Mesenchymal stem cell (in vitro differentiated cells and primary cell): Measurements from ENCODE around the gene MAP3K14.

Experiments
- DNase-seq: peaks from one replicate; pipeline ENCODE4 v3.0.0-alpha.2; 2013
- H2AFZ ChIP-seq: one replicate; pipeline ENCODE4 v1.6.1; 2013; ENCODE audit warnings: low read depth, mild to moderate bottlenecking, control low read depth, inconsistent platforms, low read length, moderate library complexity
- H2AK5ac ChIP-seq: 2 replicates; pipeline ENCODE4 v1.6.1; 2013; ENCODE audit warnings: low read length, moderate library complexity, mild to moderate bottlenecking, inconsistent platforms; ENCODE audit not compliant: severe bottlenecking
- H2BK120ac ChIP-seq: one replicate; pipeline ENCODE4 v1.6.1; 2013; ENCODE audit warnings: low read depth, mild to moderate bottlenecking, inconsistent platforms, low read length, moderate library complexity
- H2BK12ac ChIP-seq, 2 experiments: one replicate each; pipeline ENCODE4 v1.6.1; 2013; ENCODE audit warnings: inconsistent platforms in 2 of 2, low read length in 2 of 2, mild to moderate bottlenecking in 2 of 2, moderate library complexity in 2 of 2, control low read depth in 1 of 2
- H2BK15ac ChIP-seq: one replicate; pipeline ENCODE4 v1.6.1; 2013; ENCODE audit warnings: mild to moderate bottlenecking, low read depth, inconsistent platforms; ENCODE audit not compliant: poor library complexity, severe bottlenecking
- H2BK5ac ChIP-seq: 2 replicates; pipeline ENCODE4 v1.6.1; 2013; ENCODE audit warnings: low read depth, mild to moderate bottlenecking, low read length, control low read depth, inconsistent platforms; ENCODE audit not compliant: poor library complexity, severe bottlenecking
- H3K14ac ChIP-seq, 2 experiments: one replicate each; pipeline ENCODE4 v1.6.1; 2013; ENCODE audit warnings: inconsistent platforms in 2 of 2, low read length in 2 of 2, control low read depth in 1 of 2, mild to moderate bottlenecking in 1 of 2, moderate library complexity in 1 of 2
- H3K18ac ChIP-seq, 2 experiments: one replicate each; pipeline ENCODE4 v1.6.1; 2013; ENCODE audit warnings: inconsistent platforms in 2 of 2, low read length in 2 of 2, control low read depth in 1 of 2, low read depth in 1 of 2, mild to moderate bottlenecking in 1 of 2
- H3K23ac ChIP-seq, 2 experiments: one replicate each; pipeline ENCODE4 v1.6.1; 2013; ENCODE audit warnings: inconsistent platforms in 2 of 2, low read length in 2 of 2, mild to moderate bottlenecking in 2 of 2, moderate library complexity in 2 of 2, control low read depth in 1 of 2
- H3K27ac ChIP-seq: 2 replicates; pipeline ENCODE4 v1.5.1; 2013; ENCODE audit warnings: mild to moderate bottlenecking, moderate library complexity, low read length, control low read depth, inconsistent platforms; ENCODE audit not compliant: poor library complexity, severe bottlenecking
- H3K27me3 ChIP-seq, 2 experiments: 2 replicates each; pipeline versions ENCODE4 v1.6.1 to v1.7.0; 2013; ENCODE audit warnings: low read length in 2 of 2, mild to moderate bottlenecking in 2 of 2, moderate library complexity in 2 of 2, control low read depth in 1 of 2, inconsistent platforms in 1 of 2; ENCODE audit not compliant: control insufficient read depth in 1 of 2, insufficient read depth in 1 of 2
- H3K36me3 ChIP-seq, 2 experiments: 2 replicates each; pipeline versions ENCODE4 v1.6.1 to v1.7.0; 2013; ENCODE audit warnings: low read length in 2 of 2, control low read depth in 1 of 2, inconsistent platforms in 1 of 2, low read depth in 1 of 2, mild to moderate bottlenecking in 1 of 2; ENCODE audit not compliant: insufficient read depth in 2 of 2, control insufficient read depth in 1 of 2
- H3K4ac ChIP-seq, 2 experiments: one replicate each; pipeline ENCODE4 v1.6.1; 2013; ENCODE audit warnings: inconsistent platforms in 2 of 2, low read length in 2 of 2, mild to moderate bottlenecking in 2 of 2, moderate library complexity in 2 of 2, control low read depth in 1 of 2, low read depth in 1 of 2
- H3K4me1 ChIP-seq: 2 replicates; pipeline ENCODE4 v1.6.1; 2013; ENCODE audit warnings: low read depth, low read length, control low read depth; ENCODE audit not compliant: control insufficient read depth, insufficient read depth
- H3K4me2 ChIP-seq: 2 replicates; pipeline ENCODE4 v1.6.1; 2013; ENCODE audit warnings: low read length, mild to moderate bottlenecking, inconsistent platforms; ENCODE audit not compliant: poor library complexity, severe bottlenecking
- H3K4me3 ChIP-seq, 2 experiments: 2 replicates each; pipeline versions ENCODE4 v1.5.1 to v1.7.0; 2013; ENCODE audit warnings: low read length in 2 of 2, mild to moderate bottlenecking in 2 of 2, control low read depth in 1 of 2, low read depth in 1 of 2; ENCODE audit not compliant: insufficient read depth in 1 of 2
- H3K79me1 ChIP-seq: replicated peaks from 2 replicates; pipeline ENCODE4 v1.6.1; 2013; ENCODE audit warnings: mild to moderate bottlenecking, control low read depth, low read length, inconsistent platforms; ENCODE audit not compliant: poor library complexity, severe bottlenecking
- H3K9ac ChIP-seq: 2 replicates; pipeline ENCODE4 v1.7.0; 2013; ENCODE audit warnings: mild to moderate bottlenecking, low read length, moderate library complexity
- H3K9me3 ChIP-seq: 2 replicates; pipeline ENCODE4 v1.7.0; 2013; ENCODE audit warnings: mild to moderate bottlenecking, low read length; ENCODE audit not compliant: control insufficient read depth
- H4K8ac ChIP-seq: one replicate; pipeline ENCODE4 v1.6.1; 2013; ENCODE audit warnings: inconsistent platforms, mild to moderate bottlenecking, low read length, moderate library complexity
- H4K91ac ChIP-seq: one replicate; pipeline ENCODE4 v1.6.1; 2013; ENCODE audit warnings: mild to moderate bottlenecking, low read length, inconsistent platforms
- WGBS: methylation state at CpG from one replicate; pipeline ENCODE4 v1.1.7; 2013; ENCODE audit warnings: mixed read lengths; 5-methylcytosine and 5-hydroxymethylcytosine counted together

Gene MAP3K14

GRCh38 chr17:45246338-45246737 is 70.5 kb downstream of the MAP3K14 start:
- no peak overlapping the region for H3K14ac ChIP-seq
- H2BK120ac ChIP-seq, result no peak overlapping the region
- H3K79me1 ChIP-seq, result peaks cover 19% of the 10 kb centered on the region

GRCh38 chr17:45244725-45245656 is 71.8 kb downstream of the MAP3K14 start:
- no peak overlapping the region for H3K9ac ChIP-seq
- H3K4ac ChIP-seq, result no peak overlapping the region
- no peak overlapping the region for H2BK15ac ChIP-seq
- DNase-seq, result no peak
- H2BK120ac ChIP-seq, result no peak overlapping the region
- H3K4me3 ChIP-seq, result no peak overlapping the region
- peaks cover 12 to 38% of the 10 kb centered on the region in 2 experiments for H3K27me3 ChIP-seq
- peak overlapping the region in 1 of 2 experiments; percentile 28 for H3K18ac ChIP-seq
- peaks cover 18 to 34% of the 10 kb centered on the region in 2 experiments for H3K36me3 ChIP-seq
- H3K14ac ChIP-seq, result no peak overlapping the region
- no peak overlapping the region for H2BK5ac ChIP-seq
- no peak overlapping the region for H4K8ac ChIP-seq
- H2AFZ ChIP-seq, result no peak overlapping the region
- H3K4me1 ChIP-seq, result peaks cover 34% of the 10 kb centered on the region
- no peaks in the 10 kb centered on the region for H3K9me3 ChIP-seq
- no peak overlapping the region for H4K91ac ChIP-seq
- H3K79me1 ChIP-seq, result peaks cover 19% of the 10 kb centered on the region
- no peak overlapping the region for H2BK12ac ChIP-seq
- H3K27ac ChIP-seq, result no peak overlapping the region
- WGBS, result 92% methylated on average over 21 of the region's 21 CpGs
- no peak overlapping the region for H3K23ac ChIP-seq
- no peak overlapping the region for H2AK5ac ChIP-seq
- no peak overlapping the region for H3K4me2 ChIP-seq

More at GRCh38 chr17:45246338-45246737, 70.5 kb downstream of the MAP3K14 start:
- Histone ChIP-seq H3K4me1 (peaks cover 25% of the 10 kb centered on the region), H3K27me3 (peaks cover under 1 to 38% of the 10 kb centered on the region in 2 experiments), H3K27ac (no peak overlapping the region), H2AFZ (peak overlapping the region; percentile 10), H3K18ac (peak overlapping the region in 1 of 2 experiments; percentile 11), H3K4me3 (no peak overlapping the region), H3K9me3 (no peaks in the 10 kb centered on the region), H2BK12ac (peak overlapping the region in 1 of 2 experiments; percentile 18), H2BK15ac (no peak overlapping the region), H4K91ac (no peak overlapping the region), H4K8ac (no peak overlapping the region), H3K9ac (no peak overlapping the region), H2AK5ac (peak overlapping the region; percentile 29), H3K36me3 (peaks cover 26 to 34% of the 10 kb centered on the region in 2 experiments), H3K4me2 (peak overlapping the region; percentile 98), H3K23ac (peak overlapping the region in 1 of 2 experiments; percentile 77), H3K4ac (no peak overlapping the region), H2BK5ac (no peak overlapping the region)
- WGBS, result 79% methylated on average over 8 of the region's 8 CpGs
- no peak for DNase-seq

GRCh38 chr17:45243750-45244149 is 73.1 kb downstream of the MAP3K14 start:
- H3K4ac ChIP-seq, result no peak overlapping the region
- no peak overlapping the region for H3K14ac ChIP-seq
- H2BK120ac ChIP-seq, result no peak overlapping the region
- H4K91ac ChIP-seq, result no peak overlapping the region
- peaks cover 15% of the 10 kb centered on the region for H3K79me1 ChIP-seq
- 93% methylated on average over 12 of the region's 18 CpGs for WGBS
- no peak overlapping the region for H3K9ac ChIP-seq
- no peak overlapping the region for H2AFZ ChIP-seq
- no peak overlapping the region for H2BK15ac ChIP-seq
- H3K9me3 ChIP-seq, result no peaks in the 10 kb centered on the region
- H3K4me3 ChIP-seq, result no peak overlapping the region
- H3K36me3 ChIP-seq, result peaks cover 18 to 36% of the 10 kb centered on the region in 2 experiments
- no peak for DNase-seq
- no peak overlapping the region for H3K23ac ChIP-seq
- H3K27me3 ChIP-seq, result peaks cover 12 to 37% of the 10 kb centered on the region in 2 experiments
- H2AK5ac ChIP-seq, result no peak overlapping the region
- no peak overlapping the region for H4K8ac ChIP-seq
- H3K27ac ChIP-seq, result no peak overlapping the region
- no peak overlapping the region for H3K4me2 ChIP-seq
- H3K4me1 ChIP-seq, result peaks cover 31% of the 10 kb centered on the region
- H2BK5ac ChIP-seq, result no peak overlapping the region
- no peak overlapping the region for H3K18ac ChIP-seq
- H2BK12ac ChIP-seq, result no peak overlapping the region

GRCh38 chr17:45242029-45242414 is 74.8 kb downstream of the MAP3K14 start:
- Histone ChIP-seq H2AK5ac (no peak overlapping the region), H2BK12ac (no peak overlapping the region), H4K91ac (no peak overlapping the region), H3K14ac (no peak overlapping the region), H3K27me3 (peaks cover 12 to 28% of the 10 kb centered on the region in 2 experiments), H3K18ac (no peak overlapping the region), H2BK5ac (no peak overlapping the region), H2BK120ac (no peak overlapping the region), H3K9me3 (no peaks in the 10 kb centered on the region), H3K4ac (no peak overlapping the region), H3K23ac (no peak overlapping the region), H3K79me1 (peaks cover 10% of the 10 kb centered on the region), H2BK15ac (no peak overlapping the region), H4K8ac (no peak overlapping the region), H3K4me3 (no peak overlapping the region), H2AFZ (no peak overlapping the region), H3K27ac (no peak overlapping the region), H3K4me2 (no peak overlapping the region), H3K4me1 (peaks cover 24% of the 10 kb centered on the region), H3K9ac (no peak overlapping the region), H3K36me3 (peaks cover 18 to 46% of the 10 kb centered on the region in 2 experiments)
- WGBS, result 75% methylated on average over 2 of the region's 18 CpGs
- no peak for DNase-seq
